Esophagus squamous epithelium (tissue), 5 donors: ENCODE data around the gene DLG5. TPM values are rescaled to one million over a fixed set of nuclear protein-coding genes. Genes with fewer than 3 reads are reported as not detected.

ENCODE experiments used
- DNase-seq: peaks from one replicate; lab custom pipeline; 2025; lab: John Stamatoyannopoulos, UW
- H3K27ac ChIP-seq, 4 donors: fragments of 200-600 bp; sonication (generic); one replicate each; pipeline ENCODE4 v1.5.1; 2016 to 2019; ENCODE audit warnings: mild to moderate bottlenecking in 1 of 4
- H3K27me3 ChIP-seq, 4 donors: fragments of 200-600 bp; sonication (generic); 1 replicate in 3 of 4; 2 replicates in 1 of 4; pipeline versions ENCODE4 v1.5.1 to v1.6.0; 2017 to 2021; ENCODE audit warnings: antibody characterized with exemption in 1 of 4
- H3K36me3 ChIP-seq, 3 donors: fragments of 200-600 bp; sonication (generic); one replicate each; pipeline ENCODE4 v1.5.1; 2016 to 2019
- H3K4me1 ChIP-seq, 3 donors: fragments of 200-600 bp; sonication (generic); one replicate each; pipeline ENCODE4 v1.5.1; 2017 to 2019
- H3K4me3 ChIP-seq, 4 donors: fragments of 200-600 bp; sonication (generic); 1 replicate in 3 of 4; 2 replicates in 1 of 4; pipeline ENCODE4 v1.5.1; 2016 to 2019; ENCODE audit warnings: mild to moderate bottlenecking in 2 of 4, moderate library complexity in 1 of 4
- H3K9me3 ChIP-seq, 3 donors: fragments of 200-600 bp; sonication (generic); one replicate each; pipeline ENCODE4 v1.5.1; 2016 to 2019
- POLR2A ChIP-seq, 4 donors: fragments of 450-650 bp; IDR thresholded peaks; one replicate each; pipeline ENCODE4 v1.6.1; 2017; ENCODE audit warnings: antibody characterized with exemption in 4 of 4, mild to moderate bottlenecking in 4 of 4, moderate library complexity in 3 of 4
- WGBS, 2 donors: methylation state at CpG; one replicate each; pipeline ENCODE4 v1.1.5; 2018; 5-methylcytosine and 5-hydroxymethylcytosine counted together
- intact Hi-C: fragments of 100-400 bp; cut with DNase I; formaldehyde crosslinking; loops from one replicate; pipeline ENCODE4 v1.15.0; 2022
- total RNA-seq, 4 donors: library from RNA; depleted of rRNA; stranded (reverse); fragments of >200 nt; gene quantifications; one replicate each; pipeline ENCODE4 v1.1.0, GENCODE V29; 2016
- TF ChIP-seq, protein P1 (sequence below), 6 experiments: fragments of 450-650 bp in 4 of 6; fragments of 200-600 bp in 2 of 6; sonication (generic) in 2 of 6; IDR thresholded peaks; one replicate each; pipeline ENCODE4 v1.5.1; 2016 to 2019; ENCODE audit warnings: antibody characterized with exemption in 6 of 6, mild to moderate bottlenecking in 4 of 6, moderate library complexity in 4 of 6
- donor health status: DM: yes; HTN: yes; CAD: no.

Gene DLG5
- total RNA-seq, 4 donors from 2014 or later = 34.1 to 50.9 (median 41.3) TPM

DNA sequence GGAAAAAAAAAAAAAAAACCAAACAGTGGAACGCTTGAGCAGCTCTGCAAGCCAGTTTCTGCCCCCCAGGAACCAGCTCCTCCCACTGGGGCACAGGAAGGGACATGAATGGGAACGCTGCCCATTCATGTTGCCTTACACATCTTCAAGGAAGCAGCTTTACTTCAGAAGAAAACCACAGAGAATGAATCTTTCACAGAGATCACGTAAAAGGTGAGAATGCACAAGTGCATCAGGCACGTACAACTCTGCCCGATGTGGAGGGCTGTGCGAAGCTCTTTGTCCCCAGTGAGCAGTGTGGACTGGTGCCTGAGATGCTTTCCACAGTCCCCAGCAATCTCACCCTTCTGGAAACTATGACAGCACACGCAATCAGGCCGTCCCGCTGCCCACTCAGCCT is 106.2 kb downstream of the DLG5 start:
- no peak for DNase-seq
- Histone ChIP-seq H3K27me3 (no peaks in the 10 kb centered on the region), H3K4me1 (peaks cover 0 to 6% (median 0%) of the 10 kb centered on the region in 3 donors), H3K36me3 (peaks cover 12 to 98% (median 31%) of the 10 kb centered on the region in 3 donors), H3K9me3 (no peaks in the 10 kb centered on the region), H3K27ac (no peak overlapping the region), H3K4me3 (no peak overlapping the region)
- intact Hi-C loops = no loop called here
- no peak for TF ChIP-seq POLR2A (IDR thresholded peaks at IDR 0.05)
- TF ChIP-seq, protein P1, sequence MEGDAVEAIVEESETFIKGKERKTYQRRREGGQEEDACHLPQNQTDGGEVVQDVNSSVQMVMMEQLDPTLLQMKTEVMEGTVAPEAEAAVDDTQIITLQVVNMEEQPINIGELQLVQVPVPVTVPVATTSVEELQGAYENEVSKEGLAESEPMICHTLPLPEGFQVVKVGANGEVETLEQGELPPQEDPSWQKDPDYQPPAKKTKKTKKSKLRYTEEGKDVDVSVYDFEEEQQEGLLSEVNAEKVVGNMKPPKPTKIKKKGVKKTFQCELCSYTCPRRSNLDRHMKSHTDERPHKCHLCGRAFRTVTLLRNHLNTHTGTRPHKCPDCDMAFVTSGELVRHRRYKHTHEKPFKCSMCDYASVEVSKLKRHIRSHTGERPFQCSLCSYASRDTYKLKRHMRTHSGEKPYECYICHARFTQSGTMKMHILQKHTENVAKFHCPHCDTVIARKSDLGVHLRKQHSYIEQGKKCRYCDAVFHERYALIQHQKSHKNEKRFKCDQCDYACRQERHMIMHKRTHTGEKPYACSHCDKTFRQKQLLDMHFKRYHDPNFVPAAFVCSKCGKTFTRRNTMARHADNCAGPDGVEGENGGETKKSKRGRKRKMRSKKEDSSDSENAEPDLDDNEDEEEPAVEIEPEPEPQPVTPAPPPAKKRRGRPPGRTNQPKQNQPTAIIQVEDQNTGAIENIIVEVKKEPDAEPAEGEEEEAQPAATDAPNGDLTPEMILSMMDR (IDR thresholded peaks at IDR 0.05) = no peak
- 50 to 57% methylated on average over 8 to 9 of the region's 9 CpGs for WGBS, 2 donors

DNA sequence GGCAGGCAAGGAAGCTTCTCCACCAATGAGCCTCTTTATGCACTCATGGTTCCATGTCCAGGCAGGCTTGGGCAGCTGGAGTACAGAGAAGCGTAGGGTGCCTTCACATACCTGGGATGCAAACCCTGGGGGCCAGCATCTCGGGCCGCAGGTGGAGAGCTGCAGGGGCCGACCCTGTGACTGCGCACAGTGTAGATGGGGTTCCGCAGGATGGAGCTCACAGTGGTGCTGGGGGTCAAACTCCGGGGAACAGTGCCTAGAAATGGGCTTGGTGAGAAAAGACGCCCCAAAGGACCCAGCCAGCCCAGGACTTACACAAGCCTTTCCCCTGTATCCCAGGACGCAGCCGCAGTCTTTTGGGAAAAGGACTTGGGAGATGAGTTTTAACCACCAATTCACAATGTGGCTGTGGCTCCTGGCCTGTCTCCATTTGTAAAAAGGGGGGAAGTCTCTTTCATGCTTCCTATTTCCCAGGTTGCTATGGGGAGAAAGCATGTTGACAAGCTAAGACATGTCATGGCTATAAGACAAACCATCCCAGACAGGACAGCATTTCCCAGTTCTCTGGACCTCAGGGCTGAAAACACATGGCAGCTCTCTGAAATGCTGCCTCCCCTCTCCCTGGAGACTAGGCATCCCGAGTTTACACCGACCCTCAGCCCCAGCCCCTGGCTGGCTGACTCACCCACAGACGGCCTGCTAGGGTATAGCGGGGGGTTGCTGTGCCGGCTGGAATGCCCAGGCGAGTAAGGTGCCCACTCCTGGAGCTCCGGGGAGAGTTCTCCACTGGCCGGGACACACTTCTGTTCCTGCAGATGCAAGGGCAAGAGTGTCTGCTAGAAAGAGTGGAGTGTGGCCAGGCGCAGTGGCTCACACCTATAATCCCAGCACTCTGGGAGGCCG is 107.1 kb downstream of the DLG5 start:
- Histone ChIP-seq H3K27me3 (no peaks in the 10 kb centered on the region), H3K36me3 (peaks cover 12 to 100% (median 31%) of the 10 kb centered on the region in 3 donors), H3K9me3 (no peaks in the 10 kb centered on the region), H3K27ac (no peak overlapping the region), H3K4me1 (peaks cover 0 to 6% (median 0%) of the 10 kb centered on the region in 3 donors), H3K4me3 (no peak overlapping the region)
- TF ChIP-seq, protein P1 (IDR thresholded peaks at IDR 0.05) = no peak
- TF ChIP-seq POLR2A (IDR thresholded peaks at IDR 0.05) = no peak
- WGBS, 2 donors = 68 to 90% methylated on average over 2 to 5 of the region's 20 CpGs
- DNase-seq = no peak
- intact Hi-C loops = no loop called here

DNA sequence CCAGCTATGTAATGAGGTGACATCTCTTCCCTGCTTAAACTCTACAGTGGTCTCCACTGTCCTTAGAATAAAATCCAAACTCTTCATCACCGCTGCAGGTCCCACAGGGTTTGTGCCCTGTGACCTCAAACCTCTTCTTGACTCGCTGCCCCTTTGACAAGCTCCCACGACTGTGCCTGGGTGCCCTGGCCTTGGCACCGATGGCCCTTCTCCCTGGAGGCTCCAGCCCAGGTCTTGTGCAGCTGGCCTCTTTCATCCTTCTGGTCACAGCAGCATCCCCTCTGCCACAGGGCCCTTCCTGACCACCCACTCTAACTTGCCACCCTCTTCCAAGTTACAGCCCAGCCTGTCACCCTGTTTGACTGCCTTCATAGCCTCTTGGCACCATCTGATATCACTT is 108.2 kb downstream of the DLG5 start:
- no peak for TF ChIP-seq POLR2A (IDR thresholded peaks at IDR 0.05)
- TF ChIP-seq, protein P1 (IDR thresholded peaks at IDR 0.05) = no peak
- no peak for DNase-seq
- Histone ChIP-seq H3K27ac (no peak overlapping the region), H3K27me3 (no peaks in the 10 kb centered on the region), H3K4me3 (no peak overlapping the region), H3K9me3 (no peaks in the 10 kb centered on the region), H3K4me1 (peaks cover 0 to 6% (median 0%) of the 10 kb centered on the region in 3 donors), H3K36me3 (peaks cover 12 to 100% (median 31%) of the 10 kb centered on the region in 3 donors)
- WGBS, 2 donors = 87 to 91% methylated on average over 4 of the region's 4 CpGs
- intact Hi-C loops = no loop called here

DNA sequence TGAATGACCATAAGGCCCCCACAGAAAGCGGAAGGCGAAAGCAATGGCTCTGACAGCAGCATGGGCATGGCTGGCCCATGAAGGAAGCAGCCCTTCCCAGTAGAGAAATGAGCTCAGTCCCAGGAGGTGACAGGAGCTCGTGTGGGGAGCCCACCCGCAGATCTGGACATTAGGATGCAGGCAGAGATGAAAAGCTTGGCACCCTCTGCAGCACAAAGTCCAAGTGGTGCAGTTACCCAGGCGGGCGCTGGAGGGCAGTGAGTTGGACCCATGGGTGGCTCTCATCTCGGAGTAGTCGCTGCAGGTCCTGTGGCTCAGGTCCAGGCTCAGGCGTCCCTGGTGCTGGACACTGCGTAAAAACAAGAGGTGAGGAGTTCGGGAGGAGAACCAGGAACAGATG is 109.0 kb downstream of the DLG5 start:
- WGBS, 2 donors = 88 to 98% methylated on average over 9 to 10 of the region's 11 CpGs
- no peaks in the 10 kb centered on the region for H3K9me3 ChIP-seq
- no peaks in the 10 kb centered on the region for H3K27me3 ChIP-seq
- H3K4me3 ChIP-seq = no peak overlapping the region
- peaks cover 12 to 100% (median 31%) of the 10 kb centered on the region in 3 donors for H3K36me3 ChIP-seq
- no peak for DNase-seq
- no peak overlapping the region for H3K27ac ChIP-seq
- intact Hi-C loops = no loop called here
- TF ChIP-seq, protein P1 (IDR thresholded peaks at IDR 0.05) = no peak
- no peak for TF ChIP-seq POLR2A (IDR thresholded peaks at IDR 0.05)
- H3K4me1 ChIP-seq = peaks cover 0 to 6% (median 0%) of the 10 kb centered on the region in 3 donors

DNA sequence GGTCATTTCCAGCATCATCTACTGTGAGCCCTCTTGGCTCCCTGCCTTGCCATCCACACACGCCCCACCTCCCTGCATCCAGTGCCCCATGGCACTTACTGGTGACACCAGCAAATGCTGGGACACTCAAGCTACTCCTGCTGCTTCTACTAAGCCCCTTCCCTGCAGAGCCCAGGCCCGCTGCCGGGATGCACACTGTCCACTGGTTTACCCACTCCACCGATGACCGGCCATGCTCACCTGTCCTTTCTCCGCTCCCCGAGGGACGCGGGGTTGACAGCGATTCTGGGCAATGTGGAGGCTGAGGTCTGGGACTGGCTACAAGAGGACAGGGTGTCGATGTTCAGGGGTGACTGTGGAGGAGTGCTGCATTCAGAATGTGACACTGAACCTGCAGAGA is 110.2 kb downstream of the DLG5 start:
- no peaks in the 10 kb centered on the region for H3K9me3 ChIP-seq
- H3K27me3 ChIP-seq = no peaks in the 10 kb centered on the region
- H3K4me3 ChIP-seq = no peak overlapping the region
- WGBS, 2 donors = 93% methylated on average over 3 to 5 of the region's 11 CpGs
- DNase-seq = no peak
- intact Hi-C loops = no loop called here
- H3K36me3 ChIP-seq = peaks cover 19 to 100% (median 38%) of the 10 kb centered on the region in 3 donors
- H3K27ac ChIP-seq = no peak overlapping the region
- peaks cover 0 to 6% (median 0%) of the 10 kb centered on the region in 3 donors for H3K4me1 ChIP-seq
- TF ChIP-seq, protein P1 (IDR thresholded peaks at IDR 0.05) = no peak
- no peak for TF ChIP-seq POLR2A (IDR thresholded peaks at IDR 0.05)
